Fibroblast of skin of right quadriceps (primary cell): ENCODE data around the gene AGRN.
"Not testable (repeated sequence)": the region's sequence is repeated elsewhere in the genome, so short reads cannot be mapped to it uniquely, and the experiment has no call there.

ENCODE experiments used
- DNase-seq: peaks from one replicate; pipeline ENCODE4 v3.0.0-alpha.2; 2013

AGRN gene

DNA sequence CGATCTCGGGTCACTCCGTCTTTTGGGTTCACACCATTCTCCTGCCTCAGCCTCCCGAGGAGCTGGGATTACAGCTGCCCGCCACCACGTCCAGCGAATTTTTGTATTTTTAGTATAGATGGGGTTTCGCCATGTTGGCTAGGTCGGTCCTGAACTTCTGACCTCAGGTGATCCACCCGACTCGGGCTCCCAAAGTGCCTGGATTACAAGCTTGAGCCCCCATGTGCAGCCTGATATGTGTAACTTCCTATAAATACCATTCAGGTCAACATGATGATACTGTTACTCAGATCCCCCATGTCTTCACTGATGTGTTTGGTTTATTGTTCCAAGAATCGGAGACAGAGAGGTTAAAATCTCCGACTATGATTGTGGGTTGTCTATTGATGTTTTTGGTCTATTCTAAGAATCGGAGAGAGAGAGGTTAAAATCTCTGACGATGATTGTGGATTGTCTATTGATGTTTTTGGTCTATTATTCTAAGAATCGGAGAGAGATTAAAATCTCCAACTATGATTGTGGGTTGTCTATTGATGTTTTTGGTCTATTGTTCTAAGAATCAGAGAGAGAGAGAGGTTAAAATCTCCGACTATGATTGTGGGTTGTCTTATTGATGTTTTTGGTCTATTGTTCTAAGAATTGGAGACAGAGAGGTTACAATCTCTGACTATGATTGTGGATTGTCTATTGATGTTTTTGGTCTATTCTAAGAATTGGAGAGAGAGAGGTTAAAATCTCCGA, 78.9 kb downstream of the AGRN start:
- no peak for DNase-seq

DNA sequence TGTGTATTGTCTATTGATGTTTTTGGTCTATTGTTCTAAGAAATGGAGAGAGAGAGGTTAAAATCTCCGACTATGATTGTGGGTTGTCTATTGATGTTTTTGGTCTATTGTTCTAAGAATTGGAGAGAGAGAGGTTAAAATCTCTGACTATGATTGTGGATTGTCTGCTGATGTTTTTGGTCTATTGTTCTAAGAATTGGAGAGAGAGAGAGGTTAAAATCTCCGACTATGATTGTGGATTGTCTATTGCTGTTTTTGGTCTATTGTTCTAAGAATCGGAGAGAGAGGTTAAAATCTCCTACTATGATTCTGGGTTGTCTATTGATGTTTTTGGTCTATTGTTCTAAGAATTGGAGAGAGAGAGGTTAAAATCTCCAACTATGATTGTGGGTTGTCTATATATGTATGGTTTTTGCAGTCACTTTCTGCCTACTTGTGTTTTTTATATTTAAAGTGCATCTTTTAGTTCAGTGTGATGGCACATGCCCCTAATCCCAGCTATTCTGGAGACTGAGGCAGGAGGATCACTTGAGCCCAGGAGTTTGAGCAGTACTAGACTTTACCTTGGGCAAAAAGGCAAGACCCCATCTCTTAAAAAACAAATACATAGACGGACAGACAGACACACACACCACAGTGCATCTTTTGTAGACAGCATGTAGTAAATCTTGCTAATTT, 79.7 kb downstream of the AGRN start:
- no peak for DNase-seq

DNA sequence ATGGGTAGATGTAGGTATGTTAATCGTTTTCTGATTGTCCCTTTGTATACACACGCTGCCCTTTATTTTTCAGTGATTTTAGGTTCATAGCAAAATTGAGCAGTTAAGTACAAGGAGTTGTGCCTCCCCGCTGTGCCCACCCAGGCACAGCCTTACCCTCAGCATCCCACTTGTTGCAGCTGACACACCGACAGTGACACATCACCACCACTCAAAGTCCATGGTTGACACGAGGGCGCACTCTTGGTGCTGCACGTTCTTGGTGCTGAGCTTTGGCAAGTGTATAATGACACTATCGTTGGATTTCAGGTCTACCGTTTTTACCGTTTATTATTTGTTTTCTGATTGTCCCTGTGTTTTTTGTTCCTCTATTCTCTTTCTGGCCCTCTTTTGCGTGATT, 80.4 kb downstream of the AGRN start:
- DNase-seq: no peak

DNA sequence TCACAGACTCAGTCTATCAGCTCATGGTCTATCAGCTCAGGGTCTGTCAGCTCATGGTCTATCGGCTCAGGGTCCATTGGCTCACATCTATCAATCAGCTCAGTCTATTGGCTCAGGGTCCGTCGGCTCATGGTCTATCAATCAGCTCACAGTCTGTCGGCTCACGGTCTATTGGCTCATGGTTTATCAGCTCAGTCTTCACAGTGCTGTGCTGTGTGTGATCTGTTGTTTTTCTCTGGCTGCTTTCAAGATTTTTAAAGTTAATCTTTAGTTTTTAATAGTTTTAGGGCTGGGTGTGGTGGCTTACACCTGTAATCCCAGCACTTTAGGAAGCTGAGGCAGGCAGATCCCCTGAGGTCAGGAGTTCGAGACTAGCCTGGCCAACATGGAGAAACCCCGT, 81.6 kb downstream of the AGRN start:
- no peak for DNase-seq

DNA sequence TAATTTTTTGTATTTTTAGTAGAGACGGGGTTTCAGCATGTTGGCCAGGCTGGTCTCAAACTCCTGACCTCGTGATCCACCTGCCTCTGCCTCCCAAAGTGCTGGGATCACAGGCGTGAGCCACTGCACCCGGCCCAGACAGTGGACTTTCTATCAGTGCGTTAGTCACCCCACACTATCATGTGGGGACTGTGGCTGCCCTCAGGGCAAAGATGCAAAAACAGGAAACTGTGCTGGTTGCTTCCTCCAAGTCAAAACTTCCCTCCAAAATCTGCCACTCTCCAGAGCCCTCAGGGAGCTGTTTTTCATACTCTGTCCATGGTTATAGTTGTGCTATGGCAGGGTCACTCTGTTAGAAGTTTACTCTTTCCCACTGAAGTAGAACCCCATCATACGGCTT, 84.2 kb downstream of the AGRN start:
- not testable (repeated sequence) for DNase-seq
